GM12878 (cell line): Measurements from ENCODE around the gene CNTNAP2. TPM values are rescaled to one million over a fixed set of nuclear protein-coding genes. Genes with fewer than 3 reads are reported as not detected.

Experiments used
- ATAC-seq: fragments of 200-7000 bp; cut with Tn5 transposase; 3 replicates; pipeline ENCODE4 v1.9.1; 2020; ENCODE audit warnings: mild to moderate bottlenecking, moderate library complexity
- BruUV-seq: library from RNA; stranded (reverse); fragments of 400-500 nt; replicated peaks from 2 replicates; lab custom pipeline; 2021; lab: Mats Ljungman, UMichigan
- CTCF ChIA-PET: fragments of 300-600 bp; sonication (Branson Sonifier 250); formaldehyde crosslinking; extraction: SDS; loops from one replicate; lab custom pipeline; 2021; ENCODE audit warnings: inconsistent platforms; lab: Yijun Ruan, JAX
- POLR2A ChIA-PET: fragments of 350-600 bp; formaldehyde crosslinking; extraction: SDS; loops from one replicate; lab custom pipeline; 2021; ENCODE audit warnings: inconsistent platforms; lab: Charles Lee
- RAD21 ChIA-PET: fragments of 300-600 bp; sonication (Branson Sonifier 250); formaldehyde crosslinking; loops from one replicate; lab custom pipeline; 2023; ENCODE audit warnings: antibody characterized with exemption; ENCODE audit not compliant: unreplicated experiment; lab: Charles Lee
- SMC1A ChIA-PET: fragments of 300-600 bp; sonication (Branson Sonifier 250); formaldehyde crosslinking; loops from one replicate; lab custom pipeline; 2023; ENCODE audit not compliant: unreplicated experiment, uncharacterized antibody; lab: Charles Lee
- DNase-seq: peaks from one replicate; pipeline ENCODE4 v3.0.0-alpha.2; 2011; ENCODE audit warnings: low read depth, low spot score
- FAIRE-seq: peaks from 3 replicates; lab custom pipeline; 2011; peaks lifted over from hg19 to GRCh38; lab: Jason Lieb, UNC
- H2AFZ ChIP-seq: 2 replicates; pipeline ENCODE4 v1.6.0; 2011; ENCODE audit warnings: low read depth, low read length, control low read depth; ENCODE audit not compliant: control insufficient read depth
- H3K27ac ChIP-seq: 2 replicates; pipeline ENCODE4 v1.5.1; 2011; ENCODE audit warnings: control low read depth; ENCODE audit not compliant: control insufficient read depth, insufficient read depth
- H3K27me3 ChIP-seq, 2 experiments: replicated peaks in 1 of 2; 2 replicates each; pipeline versions ENCODE4 v1.6.0 to v1.6.1; 2011; ENCODE audit warnings: low read length in 1 of 2; ENCODE audit not compliant: control insufficient read depth in 2 of 2, insufficient read depth in 2 of 2
- H3K36me3 ChIP-seq, 2 experiments: 2 replicates each; pipeline ENCODE4 v1.5.1; 2011; ENCODE audit warnings: low read length in 1 of 2; ENCODE audit not compliant: control insufficient read depth in 2 of 2, insufficient read depth in 2 of 2
- H3K4me1 ChIP-seq: 2 replicates; pipeline ENCODE4 v1.6.1; 2011; ENCODE audit warnings: mild to moderate bottlenecking, low read length, moderate library complexity, mixed read lengths; ENCODE audit not compliant: control insufficient read depth, insufficient read depth
- H3K4me2 ChIP-seq: 2 replicates; pipeline ENCODE4 v1.6.0; 2011; ENCODE audit warnings: control low read depth; ENCODE audit not compliant: control insufficient read depth, insufficient read depth
- H3K4me3 ChIP-seq: fragments of 200-600 bp; sonication (generic); 2 replicates; pipeline ENCODE4 v1.5.1; 2016
- H3K79me2 ChIP-seq: 2 replicates; pipeline ENCODE4 v1.6.0; 2011; ENCODE audit warnings: low read length; ENCODE audit not compliant: control insufficient read depth, insufficient read depth
- H3K9ac ChIP-seq: 2 replicates; pipeline ENCODE4 v1.8.0; 2011; ENCODE audit warnings: low read length, control low read depth, mixed read lengths; ENCODE audit not compliant: control insufficient read depth, insufficient read depth
- H3K9me3 ChIP-seq: replicated peaks from 3 replicates; pipeline ENCODE4 v1.5.1; 2011; ENCODE audit warnings: mild to moderate bottlenecking, low read length; ENCODE audit not compliant: control insufficient read depth, insufficient read depth
- H4K20me1 ChIP-seq: 2 replicates; pipeline ENCODE4 v1.6.0; 2011; ENCODE audit not compliant: control insufficient read depth, insufficient read depth
- BMI1 ChIP-seq: fragments of 450-650 bp; IDR thresholded peaks from 2 replicates; pipeline ENCODE4 v1.6.1; 2016; ENCODE audit warnings: mild to moderate bottlenecking, moderate library complexity, borderline replicate concordance
- ETV6 ChIP-seq, 2 experiments: fragments of 450-650 bp in 1 of 2; IDR thresholded peaks in 1 of 2; conservative IDR thresholded peaks in 1 of 2; 2 replicates each; pipeline ENCODE4 v1.6.1; 2014; ENCODE audit warnings: antibody characterized with exemption in 1 of 2, borderline replicate concordance in 1 of 2, low read depth in 1 of 2, mild to moderate bottlenecking in 1 of 2, moderate library complexity in 1 of 2
- LARP7 ChIP-seq: fragments of 450-650 bp; IDR thresholded peaks from 2 replicates; pipeline ENCODE4 v1.6.1; 2017; ENCODE audit warnings: mild to moderate bottlenecking
- RB1 ChIP-seq: fragments of 450-650 bp; formaldehyde crosslinking; IDR thresholded peaks from 2 replicates; pipeline ENCODE4 v1.6.1; 2017; ENCODE audit warnings: mild to moderate bottlenecking, borderline replicate concordance
- RBBP5 ChIP-seq: fragments of 200-600 bp; sonication (generic); conservative IDR thresholded peaks from 2 replicates; pipeline ENCODE4 v1.6.1; 2016
- RCOR1 ChIP-seq: conservative IDR thresholded peaks from 2 replicates; pipeline ENCODE4 v1.6.1; 2012; ENCODE audit warnings: low read depth, low read length, improper control_type of control experiment
- RFX5 ChIP-seq: IDR thresholded peaks from 2 replicates; pipeline ENCODE4 v1.6.1; 2011; ENCODE audit warnings: low read depth, low read length, improper control_type of control experiment
- RUNX3 ChIP-seq: IDR thresholded peaks from 2 replicates; pipeline ENCODE4 v1.6.1; 2012; ENCODE audit warnings: low read length, inconsistent platforms
- SMAD1 ChIP-seq: fragments of 450-650 bp; IDR thresholded peaks from 2 replicates; pipeline ENCODE4 v1.6.1; 2018; ENCODE audit warnings: mild to moderate bottlenecking, low read depth; ENCODE audit not compliant: partially characterized antibody
- SMARCA5 ChIP-seq: fragments of 450-650 bp; IDR thresholded peaks from 2 replicates; pipeline ENCODE4 v1.6.1; 2017; ENCODE audit warnings: mild to moderate bottlenecking
- SP1 ChIP-seq: IDR thresholded peaks from one replicate; pipeline ENCODE4 v1.6.1; 2011; ENCODE audit warnings: low read depth, low read length
- STAT1 ChIP-seq: fragments of 450-650 bp; conservative IDR thresholded peaks from 2 replicates; pipeline ENCODE4 v1.6.1; 2014; ENCODE audit warnings: antibody characterized with exemption, mild to moderate bottlenecking
- STAT3 ChIP-seq: IDR thresholded peaks from 2 replicates; pipeline ENCODE4 v1.6.1; 2011; ENCODE audit warnings: low read depth, low read length, improper control_type of control experiment
- TARDBP ChIP-seq: IDR thresholded peaks from 2 replicates; pipeline ENCODE4 v1.6.1; 2016; ENCODE audit warnings: borderline replicate concordance
- TCF3 ChIP-seq: IDR thresholded peaks from 2 replicates; pipeline ENCODE4 v1.6.1; 2012; ENCODE audit warnings: low read depth, mild to moderate bottlenecking, low read length, borderline replicate concordance; ENCODE audit not compliant: insufficient read depth
- ZNF622 ChIP-seq: fragments of 450-650 bp; IDR thresholded peaks from 2 replicates; pipeline ENCODE4 v1.6.1; 2017; ENCODE audit warnings: mild to moderate bottlenecking, inconsistent platforms
- WGBS: methylation state at CpG from one replicate; pipeline ENCODE4 v1.1.6; 2016; ENCODE audit warnings: low lambda C conversion rate; ENCODE audit not compliant: insufficient replicate concordance, insufficient coverage; ENCODE audit errors: missing lambda C conversion rate; 5-methylcytosine and 5-hydroxymethylcytosine counted together
- in situ Hi-C: fragments of 300-500 bp; cut with MboI; formaldehyde crosslinking; loops from 9 replicates; pipeline ENCODE4 v1.14.3; 2018; ENCODE audit warnings: mixed read lengths
- intact Hi-C: fragments of 100-400 bp; cut with micrococcal nuclease; formaldehyde crosslinking; loops from one replicate; pipeline ENCODE4 v1.14.2; 2022; ENCODE audit not compliant: unreplicated experiment
- polyA plus RNA-seq, 11 experiments: library from polyadenylated mRNA; depleted of rRNA in 4 of 11; unstranded in 6 of 11; stranded (reverse) in 5 of 11; fragments of >200 nt; fragmentation: Nextera tagmentation in 4 of 11; fragmentation: Illumina TruSeq in 1 of 11; extraction: Ambion mirVana in 4 of 11; extraction: Trizol in 1 of 11; gene quantifications; 1 replicate in 1 of 11; 2 replicates in 10 of 11; pipeline versions ENCODE4 v1.2.1 to v1.2.3, GENCODE V29; 2011 to 2016; ENCODE audit warnings: inconsistent platforms in 2 of 11, missing spikeins in 2 of 11, low read depth in 1 of 11
- total RNA-seq, 4 experiments: library from RNA; depleted of rRNA in 3 of 4; stranded (reverse); fragments of >200 nt in 3 of 4; fragmentation: Illumina TruSeq in 1 of 4; extraction: Trizol in 1 of 4; gene quantifications; 2 replicates each; pipeline versions ENCODE4 v1.2.1 to v1.2.3, GENCODE V29; 2013 to 2021
- TF ChIP-seq, protein P1 (sequence below): fragments of 450-650 bp; IDR thresholded peaks from 2 replicates; pipeline ENCODE4 v1.6.1; 2014; ENCODE audit warnings: mild to moderate bottlenecking
- TF ChIP-seq, protein P2 (sequence below): fragments of 450-650 bp; IDR thresholded peaks from 2 replicates; pipeline ENCODE4 v1.6.1; 2017; ENCODE audit warnings: mild to moderate bottlenecking

CNTNAP2 gene
- total and polyA plus RNA-seq, 10 of the 15 experiments (the other 5 are each of a cell fraction or from before 2014, with no cell fraction given), result 0.03 to 0.08 (median 0.03) TPM; not detected in 7

DNA sequence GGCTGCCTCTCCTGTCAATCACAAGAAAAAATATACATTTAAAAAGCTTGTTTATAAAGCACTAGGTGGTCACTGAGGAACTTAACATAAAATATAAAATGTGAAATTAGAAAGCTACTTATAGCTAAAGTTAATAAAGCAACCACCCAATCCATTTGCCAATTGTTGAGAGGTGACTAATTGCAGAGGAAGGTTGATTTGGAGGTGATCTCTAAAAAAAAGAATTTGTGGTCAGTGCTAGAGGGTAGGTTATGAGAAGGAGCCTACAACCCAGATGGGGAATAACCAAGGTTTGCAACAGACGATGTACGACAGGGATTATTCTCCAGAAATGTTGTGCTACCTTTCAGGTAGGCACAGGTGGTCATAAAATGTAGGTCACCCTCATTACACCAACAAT, 2029.7 kb downstream of the CNTNAP2 start:
- no peaks in the 10 kb centered on the region for H3K79me2 ChIP-seq
- WGBS, result 32% methylated on average over 2 of the region's 2 CpGs
- in situ Hi-C loops, result no loop called here
- no TSS peak for BruUV-seq
- FAIRE-seq, result no peak
- H3K4me1 ChIP-seq, result no peaks in the 10 kb centered on the region
- intact Hi-C loops, result no loop called here
- no peaks in the 10 kb centered on the region for H3K36me3 ChIP-seq
- TF ChIP-seq RUNX3, result no peak
- TF ChIP-seq, protein P1, sequence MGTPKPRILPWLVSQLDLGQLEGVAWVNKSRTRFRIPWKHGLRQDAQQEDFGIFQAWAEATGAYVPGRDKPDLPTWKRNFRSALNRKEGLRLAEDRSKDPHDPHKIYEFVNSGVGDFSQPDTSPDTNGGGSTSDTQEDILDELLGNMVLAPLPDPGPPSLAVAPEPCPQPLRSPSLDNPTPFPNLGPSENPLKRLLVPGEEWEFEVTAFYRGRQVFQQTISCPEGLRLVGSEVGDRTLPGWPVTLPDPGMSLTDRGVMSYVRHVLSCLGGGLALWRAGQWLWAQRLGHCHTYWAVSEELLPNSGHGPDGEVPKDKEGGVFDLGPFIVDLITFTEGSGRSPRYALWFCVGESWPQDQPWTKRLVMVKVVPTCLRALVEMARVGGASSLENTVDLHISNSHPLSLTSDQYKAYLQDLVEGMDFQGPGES, result no peak
- ChIA-PET SMC1A (interaction anchor here (0.8 kb wide), 1 partner anchor 16 kb away, joined by 4 read pairs; no protein-coding TSS in a partner anchor), RAD21 (no interaction called here), CTCF (interaction anchor here (1.3 kb wide), 2 partner anchors 14 to 901 kb away, joined by 4 to 6 read pairs; no protein-coding TSS in a partner anchor), POLR2A (no interaction called here)
- no peaks in the 10 kb centered on the region for H4K20me1 ChIP-seq
- H2AFZ ChIP-seq, result no peak overlapping the region
- H3K4me3 ChIP-seq, result no peak overlapping the region
- no peaks in the 10 kb centered on the region for H3K27me3 ChIP-seq
- no peak for DNase-seq
- ATAC-seq, result no peak
- no peak overlapping the region for H3K4me2 ChIP-seq
- H3K9ac ChIP-seq, result no peak overlapping the region
- no peaks in the 10 kb centered on the region for H3K9me3 ChIP-seq
- H3K27ac ChIP-seq, result no peak overlapping the region

DNA sequence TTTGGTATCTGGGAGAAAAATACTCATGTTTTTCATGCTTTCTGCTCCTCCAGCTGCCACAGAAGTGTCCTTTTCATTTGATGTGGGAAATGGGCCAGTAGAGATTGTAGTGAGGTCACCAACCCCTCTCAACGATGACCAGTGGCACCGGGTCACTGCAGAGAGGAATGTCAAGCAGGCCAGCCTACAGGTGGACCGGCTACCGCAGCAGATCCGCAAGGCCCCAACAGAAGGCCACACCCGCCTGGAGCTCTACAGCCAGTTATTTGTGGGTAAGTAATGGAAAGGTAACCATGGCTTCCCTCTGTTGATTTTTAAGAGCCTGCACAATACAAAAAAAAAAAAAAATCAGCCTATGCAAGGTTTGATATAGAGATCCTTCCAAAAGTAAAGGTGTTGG, 2030.8 kb downstream of the CNTNAP2 start:
- Histone ChIP-seq H3K4me2 (no peak overlapping the region), H3K4me3 (no peak overlapping the region), H3K9ac (no peak overlapping the region), H3K4me1 (no peaks in the 10 kb centered on the region), H2AFZ (no peak overlapping the region), H3K79me2 (no peaks in the 10 kb centered on the region), H3K27ac (no peak overlapping the region), H3K9me3 (no peaks in the 10 kb centered on the region), H3K27me3 (no peaks in the 10 kb centered on the region), H3K36me3 (no peaks in the 10 kb centered on the region), H4K20me1 (no peaks in the 10 kb centered on the region)
- SMC1A ChIA-PET, result no interaction called here
- in situ Hi-C loops, result no loop called here
- DNase-seq (no peak), ATAC-seq (no peak), FAIRE-seq (no peak)
- intact Hi-C loops, result no loop called here
- 34% methylated on average over 6 of the region's 6 CpGs for WGBS
- RAD21 ChIA-PET, result interaction anchor here (0.6 kb wide), 1 partner anchor 27 kb away, joined by 3 read pairs; no protein-coding TSS in a partner anchor
- CTCF ChIA-PET, result no interaction called here
- no TSS peak for BruUV-seq
- POLR2A ChIA-PET, result no interaction called here
- no peak for TF ChIP-seq ZNF622
- no peak for TF ChIP-seq SP1
- TF ChIP-seq ETV6 (conservative IDR thresholded peaks at IDR 0.05 in 1 of 2, IDR thresholded peaks at IDR 0.05 in 1 of 2; ENCODE audit: borderline replicate concordance in 1 of 2, low read depth in 1 of 2), result no peak
- TF ChIP-seq, protein P2, sequence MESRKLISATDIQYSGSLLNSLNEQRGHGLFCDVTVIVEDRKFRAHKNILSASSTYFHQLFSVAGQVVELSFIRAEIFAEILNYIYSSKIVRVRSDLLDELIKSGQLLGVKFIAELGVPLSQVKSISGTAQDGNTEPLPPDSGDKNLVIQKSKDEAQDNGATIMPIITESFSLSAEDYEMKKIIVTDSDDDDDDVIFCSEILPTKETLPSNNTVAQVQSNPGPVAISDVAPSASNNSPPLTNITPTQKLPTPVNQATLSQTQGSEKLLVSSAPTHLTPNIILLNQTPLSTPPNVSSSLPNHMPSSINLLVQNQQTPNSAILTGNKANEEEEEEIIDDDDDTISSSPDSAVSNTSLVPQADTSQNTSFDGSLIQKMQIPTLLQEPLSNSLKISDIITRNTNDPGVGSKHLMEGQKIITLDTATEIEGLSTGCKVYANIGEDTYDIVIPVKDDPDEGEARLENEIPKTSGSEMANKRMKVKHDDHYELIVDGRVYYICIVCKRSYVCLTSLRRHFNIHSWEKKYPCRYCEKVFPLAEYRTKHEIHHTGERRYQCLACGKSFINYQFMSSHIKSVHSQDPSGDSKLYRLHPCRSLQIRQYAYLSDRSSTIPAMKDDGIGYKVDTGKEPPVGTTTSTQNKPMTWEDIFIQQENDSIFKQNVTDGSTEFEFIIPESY, result no peak
- TF ChIP-seq RUNX3, result no peak
- no peak for TF ChIP-seq TCF3
- no peak for TF ChIP-seq RCOR1
- no peak for TF ChIP-seq TARDBP
- TF ChIP-seq STAT3, result no peak
- TF ChIP-seq RBBP5, result no peak
- no peak for TF ChIP-seq SMAD1
- no peak for TF ChIP-seq RFX5
- no peak for TF ChIP-seq LARP7
- TF ChIP-seq STAT1, result no peak
- no peak for TF ChIP-seq BMI1
- no peak for TF ChIP-seq SMARCA5
- TF ChIP-seq RB1, result no peak
